C4-2B (cell line): ENCODE data around the gene EEF2K.

ENCODE experiments used
- CTCF ChIP-seq: fragments of 450-650 bp; conservative IDR thresholded peaks from 2 replicates; pipeline ENCODE4 v1.5.1; 2017; ENCODE audit warnings: mild to moderate bottlenecking
- ZFX ChIP-seq: fragments of 450-650 bp; IDR thresholded peaks from 2 replicates; pipeline ENCODE4 v1.6.1; 2017

- TF ChIP-seq CTCF: no peak
- no peak for TF ChIP-seq ZFX
Observed at GRCh38 chr16:22184615-22184968, 21.5 kb upstream of the EEF2K start.
